ENCODE measurements around the gene BAX. TPM values are rescaled to one million over a fixed set of nuclear protein-coding genes. Genes with fewer than 3 reads are reported as not detected.
"Not testable (repeated sequence)": the region's sequence is repeated elsewhere in the genome, so short reads cannot be mapped to it uniquely, and the experiment has no call there.

Gene BAX
- 10 to 100 TPM; 25.1 to 29.6 (median 27.5) TPM for total RNA-seq

DNA sequence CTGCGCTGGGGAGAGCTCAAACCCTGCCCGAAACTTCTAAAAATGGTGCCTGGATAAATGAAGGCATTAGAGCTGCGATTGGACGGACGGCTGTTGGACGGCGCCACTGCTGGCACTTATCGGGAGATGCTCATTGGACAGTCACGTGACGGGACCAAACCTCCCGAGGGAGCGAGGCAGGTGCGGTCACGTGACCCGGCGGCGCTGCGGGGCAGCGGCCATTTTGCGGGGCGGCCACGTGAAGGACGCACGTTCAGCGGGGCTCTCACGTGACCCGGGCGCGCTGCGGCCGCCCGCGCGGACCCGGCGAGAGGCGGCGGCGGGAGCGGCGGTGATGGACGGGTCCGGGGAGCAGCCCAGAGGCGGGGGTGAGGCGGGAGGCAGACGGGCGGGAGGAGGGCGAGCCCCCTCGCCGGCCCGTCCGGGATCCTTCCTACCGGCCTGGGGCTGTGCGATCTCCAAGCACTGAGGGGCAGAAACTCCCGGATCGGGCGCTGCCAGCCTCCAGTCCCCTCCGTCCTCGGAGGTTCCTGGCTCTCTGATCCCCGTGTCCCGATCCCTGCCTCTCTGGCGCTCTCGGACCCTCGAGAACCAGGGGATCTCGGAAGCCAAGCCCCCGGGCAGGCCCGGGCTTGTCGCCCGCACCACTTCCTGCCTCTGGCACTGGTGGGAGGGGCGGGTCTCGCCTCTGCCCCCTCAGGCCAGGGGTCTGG is at the start of gene BAX:
Gene BAX, plus strand, starts transcription at position 281 of the 713 bp plus-strand sequence. Its CDS starts 54 bp downstream, at position 335.
- H3K27ac ChIP-seq, result peak within 1 kb of the TSS; percentile 49
- no peaks in the 10 kb centered on the region for H3K36me3 ChIP-seq
- no peaks in the 10 kb centered on the region for H3K27me3 ChIP-seq
- H3K4me1 ChIP-seq, result peaks cover 18% of the 10 kb centered on the region
- 0% methylated on average over 5 of the region's 71 CpGs for WGBS
- peak within 1 kb of the TSS; percentile 60 for H3K4me3 ChIP-seq
- no peaks in the 10 kb centered on the region for H3K9me3 ChIP-seq
- DNase-seq (ENCODE audit: low spot score in 2 of 2), result peak; percentile 96 to 97
- TF ChIP-seq, protein P1, sequence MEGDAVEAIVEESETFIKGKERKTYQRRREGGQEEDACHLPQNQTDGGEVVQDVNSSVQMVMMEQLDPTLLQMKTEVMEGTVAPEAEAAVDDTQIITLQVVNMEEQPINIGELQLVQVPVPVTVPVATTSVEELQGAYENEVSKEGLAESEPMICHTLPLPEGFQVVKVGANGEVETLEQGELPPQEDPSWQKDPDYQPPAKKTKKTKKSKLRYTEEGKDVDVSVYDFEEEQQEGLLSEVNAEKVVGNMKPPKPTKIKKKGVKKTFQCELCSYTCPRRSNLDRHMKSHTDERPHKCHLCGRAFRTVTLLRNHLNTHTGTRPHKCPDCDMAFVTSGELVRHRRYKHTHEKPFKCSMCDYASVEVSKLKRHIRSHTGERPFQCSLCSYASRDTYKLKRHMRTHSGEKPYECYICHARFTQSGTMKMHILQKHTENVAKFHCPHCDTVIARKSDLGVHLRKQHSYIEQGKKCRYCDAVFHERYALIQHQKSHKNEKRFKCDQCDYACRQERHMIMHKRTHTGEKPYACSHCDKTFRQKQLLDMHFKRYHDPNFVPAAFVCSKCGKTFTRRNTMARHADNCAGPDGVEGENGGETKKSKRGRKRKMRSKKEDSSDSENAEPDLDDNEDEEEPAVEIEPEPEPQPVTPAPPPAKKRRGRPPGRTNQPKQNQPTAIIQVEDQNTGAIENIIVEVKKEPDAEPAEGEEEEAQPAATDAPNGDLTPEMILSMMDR (IDR thresholded peaks at IDR 0.05), result no peak
- TF ChIP-seq POLR2A (IDR thresholded peaks at IDR 0.05) (peak in 1 of 2 donors; percentile 35), EP300 (IDR thresholded peaks at IDR 0.05) (no peak), POLR2AphosphoS5 (IDR thresholded peaks at IDR 0.05) (peak; percentile 8 to 92 (median 30))

GRCh38 chr19:48905664-48906063 is 49.0 kb upstream of the BAX start:
- H3K9me3 ChIP-seq, result no peaks in the 10 kb centered on the region
- H3K36me3 ChIP-seq, result peaks cover 67% of the 10 kb centered on the region
- no peak overlapping the region for H3K4me3 ChIP-seq
- no peaks in the 10 kb centered on the region for H3K27me3 ChIP-seq
- TF ChIP-seq POLR2AphosphoS5 (IDR thresholded peaks at IDR 0.05) (no peak), EP300 (IDR thresholded peaks at IDR 0.05) (no peak), POLR2A (IDR thresholded peaks at IDR 0.05) (no peak)
- TF ChIP-seq, protein P1 (IDR thresholded peaks at IDR 0.05), result no peak
- H3K27ac ChIP-seq, result no peak overlapping the region
- peaks cover 25% of the 10 kb centered on the region for H3K4me1 ChIP-seq
- DNase-seq (ENCODE audit: low spot score in 2 of 2), result no peak
- WGBS, result 93% methylated on average over 13 of the region's 14 CpGs

- Histone ChIP-seq H3K9me3 (no peaks in the 10 kb centered on the region), H3K4me3 (no peak overlapping the region), H3K36me3 (peaks cover 74% of the 10 kb centered on the region), H3K4me1 (peaks cover 19% of the 10 kb centered on the region), H3K27me3 (no peaks in the 10 kb centered on the region), H3K27ac (no peak overlapping the region)
- TF ChIP-seq, protein P1 (IDR thresholded peaks at IDR 0.05), result no peak
- TF ChIP-seq POLR2A (IDR thresholded peaks at IDR 0.05) (no peak), EP300 (IDR thresholded peaks at IDR 0.05) (no peak), POLR2AphosphoS5 (IDR thresholded peaks at IDR 0.05) (no peak)
- 97% methylated on average over 10 of the region's 10 CpGs for WGBS
- no peak for DNase-seq (ENCODE audit: low spot score in 2 of 2)
These were observed 48.4 kb upstream of the BAX start for GRCh38 chr19:48906324-48906723.

DNA sequence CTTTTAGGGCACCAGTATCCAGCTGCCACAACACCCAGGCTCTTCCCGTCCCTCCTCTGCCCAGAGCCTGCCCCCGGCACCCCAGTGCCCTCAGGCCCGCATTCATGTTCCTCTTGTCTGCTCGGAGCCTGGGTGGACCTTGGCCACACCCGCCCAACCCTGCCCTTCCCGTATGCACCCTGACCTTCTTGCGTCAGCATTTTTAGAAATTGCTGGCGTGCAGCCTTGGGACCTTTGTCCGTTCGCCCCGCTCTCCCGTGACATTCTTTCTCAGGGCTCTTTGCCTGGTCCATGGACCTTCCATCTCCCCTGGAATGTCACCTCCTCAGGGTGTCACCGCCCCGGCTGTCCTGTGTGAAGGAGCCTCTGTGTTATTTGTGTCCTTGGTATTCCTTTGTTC is 47.0 kb upstream of the BAX start:
- no peak overlapping the region for H3K27ac ChIP-seq

GRCh38 chr19:48909424-48910077 is 45.1 kb upstream of the BAX start:
- H3K4me3 ChIP-seq; H3K9me3 ChIP-seq; DNase-seq (ENCODE audit: low spot score in 2 of 2); H3K4me1 ChIP-seq; H3K27ac ChIP-seq; H3K27me3 ChIP-seq: not testable (repeated sequence)
- 96% methylated on average over 11 of the region's 11 CpGs for WGBS
- H3K36me3 ChIP-seq, result peaks cover 99% of the 10 kb centered on the region

More for the DNA sequence above, 47.0 kb upstream of the BAX start:
- DNase-seq (ENCODE audit: low spot score in 2 of 2), result no peak
- Histone ChIP-seq H3K4me1 (peaks cover 8% of the 10 kb centered on the region), H3K36me3 (peaks cover 88% of the 10 kb centered on the region), H3K9me3 (no peaks in the 10 kb centered on the region), H3K4me3 (no peak overlapping the region), H3K27me3 (no peaks in the 10 kb centered on the region)
- WGBS, result 77% methylated on average over 14 of the region's 14 CpGs
- TF ChIP-seq POLR2A (IDR thresholded peaks at IDR 0.05), result no peak
- TF ChIP-seq, protein P1 (IDR thresholded peaks at IDR 0.05), result no peak
- TF ChIP-seq EP300 (IDR thresholded peaks at IDR 0.05), result no peak
